Activated naive CD4-positive, alpha-beta T cell treated with anti-CD3 and anti-CD28 coated beads, Interleukin-2, amount 10 ng/mL, durations not matched to agents 7 days and 5 days (primary cell): Measurements from ENCODE around the gene LYSMD4.

Experiments used
- CTCF ChIA-PET: fragments of 350-600 bp; sonication (Branson Sonifier 250); formaldehyde crosslinking; loops from one replicate; lab custom pipeline; 2021; ENCODE audit warnings: antibody characterized with exemption; lab: Charles Lee
- DNase-seq: peaks from one replicate; pipeline ENCODE4 v3.0.0-alpha.2; 2020
- H3K27ac Mint-ChIP-seq: one replicate; pipeline ENCODE4 v1.8.0; 2021; ENCODE audit warnings: mild to moderate bottlenecking, moderate library complexity, mixed read lengths
- H3K27me3 Mint-ChIP-seq: one replicate; pipeline ENCODE4 v1.8.0; 2021; ENCODE audit warnings: mild to moderate bottlenecking, mixed read lengths
- H3K36me3 Mint-ChIP-seq: one replicate; pipeline ENCODE4 v1.8.0; 2021; ENCODE audit warnings: mixed read lengths
- H3K4me1 Mint-ChIP-seq: one replicate; pipeline ENCODE4 v1.8.0; 2021; ENCODE audit warnings: mixed read lengths
- H3K4me3 Mint-ChIP-seq: one replicate; pipeline ENCODE4 v1.8.0; 2021; ENCODE audit warnings: mild to moderate bottlenecking, moderate library complexity, mixed read lengths
- H3K9me3 Mint-ChIP-seq: one replicate; pipeline ENCODE4 v1.8.0; 2021; ENCODE audit warnings: mixed read lengths

LYSMD4 gene

DNA sequence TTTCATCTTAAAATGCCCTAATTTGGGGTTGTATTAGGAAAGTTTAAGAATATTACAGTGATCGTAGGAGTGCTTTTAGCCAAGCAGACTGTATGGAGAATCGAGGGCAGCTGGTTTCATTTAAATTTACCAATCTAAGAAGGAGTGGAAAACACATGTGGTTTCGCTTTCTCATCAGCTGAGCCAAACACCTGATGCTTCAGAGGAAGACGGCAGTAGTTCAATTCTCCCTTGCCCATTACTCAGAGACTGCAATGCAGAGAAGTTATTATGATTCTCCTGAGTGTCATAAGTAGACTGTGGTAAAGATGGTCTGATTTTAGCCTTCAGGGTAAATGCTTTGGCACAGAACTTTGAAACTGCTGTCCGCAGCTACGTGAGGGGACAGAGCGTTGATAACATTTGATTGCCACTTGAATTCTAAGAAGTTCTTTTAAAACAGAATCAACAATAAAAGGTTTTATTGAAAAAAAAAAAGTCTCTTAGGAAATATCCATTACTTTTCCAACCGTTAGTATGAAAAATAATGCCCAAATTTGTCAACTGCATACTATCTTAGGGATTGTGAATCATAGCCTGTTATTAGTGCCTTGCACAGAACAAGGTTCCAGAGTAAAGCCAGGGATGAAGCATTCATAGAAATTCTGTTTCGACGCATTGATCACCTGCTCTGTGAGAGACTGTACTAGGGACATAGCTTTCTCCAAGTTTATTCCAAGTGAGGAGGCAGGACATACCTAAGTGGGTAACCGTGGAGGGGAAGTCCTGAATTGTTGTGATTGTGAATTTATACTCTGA is 25.6 kb downstream of the LYSMD4 start:
- peaks cover 55% of the 10 kb centered on the region for H3K4me1 Mint-ChIP-seq
- CTCF ChIA-PET, result interaction anchor here (0.6 to 2.3 kb wide), 8 partner anchors 10 to 435 kb away, joined by 3 to 10 read pairs (median 4); no protein-coding TSS in a partner anchor
- H3K4me3 Mint-ChIP-seq, result peak overlapping the region; percentile 63
- no peaks in the 10 kb centered on the region for H3K27me3 Mint-ChIP-seq
- H3K9me3 Mint-ChIP-seq, result no peaks in the 10 kb centered on the region
- DNase-seq, result peak; percentile 67
- H3K27ac Mint-ChIP-seq, result peak overlapping the region; percentile 90
- H3K36me3 Mint-ChIP-seq, result peaks cover 29% of the 10 kb centered on the region

DNA sequence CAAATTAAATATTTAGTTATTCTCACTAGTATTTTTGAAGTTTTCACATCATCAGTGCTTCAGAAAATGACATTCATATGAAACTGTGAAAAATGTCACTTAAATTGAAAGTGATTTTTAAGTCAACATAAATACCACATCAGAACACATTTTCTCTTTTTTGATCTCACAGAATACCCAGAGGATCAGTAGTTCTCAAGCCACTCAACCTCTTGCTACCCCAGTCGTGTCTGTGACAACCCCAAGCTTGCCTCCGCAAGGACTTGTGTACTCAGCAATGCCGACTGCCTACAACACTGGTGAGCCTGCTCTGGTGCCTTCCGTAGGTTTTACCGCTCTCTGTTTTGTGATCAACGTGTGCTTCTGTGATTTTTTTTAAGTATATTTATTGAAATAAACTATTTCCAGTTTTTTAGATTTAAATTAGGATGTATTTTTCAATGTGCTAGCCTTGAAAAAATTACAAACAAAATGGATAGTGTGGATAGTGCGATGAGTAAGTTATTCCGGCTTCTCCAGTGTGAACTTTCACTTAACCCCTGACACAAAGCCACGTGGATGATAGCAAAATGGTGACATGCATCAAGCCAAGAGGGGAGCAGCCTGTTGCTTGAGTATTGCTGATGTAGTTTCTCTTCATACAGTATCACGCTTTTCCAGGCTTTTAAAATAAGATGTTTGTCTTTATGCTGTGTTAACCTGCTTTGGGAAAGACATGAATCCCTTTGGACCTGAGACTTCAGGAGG is 26.5 kb downstream of the LYSMD4 start:
- CTCF ChIA-PET, result interaction anchor here (1.1 to 2.3 kb wide), 5 partner anchors 26 to 434 kb away, joined by 3 to 10 read pairs (median 4); no protein-coding TSS in a partner anchor
- Mint-ChIP-seq H3K4me3 (peak overlapping the region; percentile 63), H3K36me3 (peaks cover 23% of the 10 kb centered on the region), H3K9me3 (no peaks in the 10 kb centered on the region), H3K27ac (peak overlapping the region; percentile 90), H3K27me3 (no peaks in the 10 kb centered on the region), H3K4me1 (peaks cover 51% of the 10 kb centered on the region)
- peak; percentile 74 for DNase-seq

DNA sequence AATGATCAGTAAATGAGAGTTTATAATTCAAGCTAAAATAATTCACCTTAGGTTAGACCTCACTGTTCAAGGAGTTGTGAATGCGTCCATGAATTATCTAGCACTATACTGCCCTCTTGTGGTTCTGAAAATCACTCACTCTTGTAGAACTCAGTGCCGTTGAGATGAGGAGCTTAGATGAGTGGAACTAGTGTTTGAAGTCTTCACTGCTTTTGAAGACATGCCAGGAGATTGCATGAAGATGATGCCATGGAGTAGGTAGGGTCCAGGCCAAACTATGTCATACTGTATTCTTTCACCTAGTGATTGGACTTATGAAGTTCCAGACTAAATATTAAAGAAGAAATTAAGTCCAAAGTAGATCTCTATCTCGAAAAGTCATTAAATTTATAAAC is 28.8 kb downstream of the LYSMD4 start:
- Mint-ChIP-seq H3K27me3 (no peaks in the 10 kb centered on the region), H3K4me1 (peaks cover 51% of the 10 kb centered on the region), H3K27ac (no peak overlapping the region), H3K4me3 (no peak overlapping the region), H3K9me3 (no peaks in the 10 kb centered on the region), H3K36me3 (peaks cover 12% of the 10 kb centered on the region)
- CTCF ChIA-PET, result interaction anchor here (0.6 to 4.5 kb wide), 50 partner anchors 8 to 497 kb away, joined by 3 to 99 read pairs (median 4); partner anchors contain the start of genes LYSMD4 and MEF2A
- no peak for DNase-seq

DNA sequence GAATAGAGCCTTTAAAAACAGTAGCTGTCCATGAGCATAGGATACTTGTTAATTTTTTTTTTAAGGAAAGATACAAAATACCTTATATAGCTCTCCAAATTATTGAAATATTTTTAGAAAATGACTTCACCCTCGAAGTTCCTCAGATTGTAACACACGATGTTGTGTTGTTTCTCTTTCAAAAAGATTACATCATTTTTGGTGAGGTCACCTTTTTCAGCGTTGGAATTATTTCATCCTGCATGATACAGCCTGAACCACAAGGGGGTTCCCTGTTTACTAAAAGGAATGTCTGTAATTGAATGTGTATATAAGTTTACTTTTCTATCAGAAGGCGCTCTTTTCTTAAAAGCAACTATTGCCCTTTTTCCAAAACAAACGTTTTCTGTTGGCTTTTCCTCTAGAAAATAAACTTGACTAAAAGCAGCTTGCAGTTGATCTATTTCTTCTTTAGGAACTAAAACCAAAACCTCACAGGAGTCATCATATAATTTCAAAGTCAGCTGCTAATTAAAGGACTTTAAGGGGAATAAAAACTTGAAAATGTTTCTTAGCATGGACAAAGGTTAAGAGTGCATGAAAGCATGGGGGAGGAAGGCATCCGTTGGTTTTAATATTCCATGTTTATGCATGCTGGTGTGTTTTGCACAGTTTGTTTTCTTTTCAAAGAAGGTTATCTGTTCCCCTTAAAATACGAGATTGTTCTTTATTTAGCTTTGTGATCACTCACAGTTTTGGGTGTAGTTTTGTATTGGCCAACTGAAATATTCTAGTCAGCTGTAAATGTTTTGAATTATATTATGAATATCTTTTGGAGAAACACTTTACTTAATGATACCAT is 29.4 kb downstream of the LYSMD4 start:
- CTCF ChIA-PET, result interaction anchor here (0.6 to 4.5 kb wide), 47 partner anchors 9 to 497 kb away, joined by 3 to 99 read pairs (median 5); partner anchors contain the start of genes LYSMD4 and MEF2A
- Mint-ChIP-seq H3K36me3 (peaks cover 7% of the 10 kb centered on the region), H3K4me1 (peaks cover 48% of the 10 kb centered on the region), H3K9me3 (no peaks in the 10 kb centered on the region), H3K27ac (peak overlapping the region; percentile 24), H3K27me3 (no peaks in the 10 kb centered on the region), H3K4me3 (no peak overlapping the region)
- no peak for DNase-seq

- Mint-ChIP-seq H3K27ac (peak overlapping the region; percentile 24), H3K4me3 (no peak overlapping the region), H3K27me3 (no peaks in the 10 kb centered on the region), H3K4me1 (peaks cover 41% of the 10 kb centered on the region), H3K9me3 (no peaks in the 10 kb centered on the region), H3K36me3 (peaks cover 2% of the 10 kb centered on the region)
- CTCF ChIA-PET, result interaction anchor here (0.7 to 4.5 kb wide), 15 partner anchors 10 to 436 kb away, joined by 3 to 99 read pairs (median 11); partner anchors contain the start of genes LYSMD4 and MEF2A
- no peak for DNase-seq
Observed at GRCh38 chr15:99702895-99703602, 30.2 kb downstream of the LYSMD4 start.

- Mint-ChIP-seq H3K36me3 (peaks cover 35% of the 10 kb centered on the region), H3K4me1 (no peaks in the 10 kb centered on the region), H3K27ac (no peak overlapping the region), H3K27me3 (no peaks in the 10 kb centered on the region), H3K4me3 (no peak overlapping the region), H3K9me3 (no peaks in the 10 kb centered on the region)
- CTCF ChIA-PET, result no interaction called here
- DNase-seq, result no peak
Observed at GRCh38 chr15:99696096-99696495, 37.1 kb downstream of the LYSMD4 start.

DNA sequence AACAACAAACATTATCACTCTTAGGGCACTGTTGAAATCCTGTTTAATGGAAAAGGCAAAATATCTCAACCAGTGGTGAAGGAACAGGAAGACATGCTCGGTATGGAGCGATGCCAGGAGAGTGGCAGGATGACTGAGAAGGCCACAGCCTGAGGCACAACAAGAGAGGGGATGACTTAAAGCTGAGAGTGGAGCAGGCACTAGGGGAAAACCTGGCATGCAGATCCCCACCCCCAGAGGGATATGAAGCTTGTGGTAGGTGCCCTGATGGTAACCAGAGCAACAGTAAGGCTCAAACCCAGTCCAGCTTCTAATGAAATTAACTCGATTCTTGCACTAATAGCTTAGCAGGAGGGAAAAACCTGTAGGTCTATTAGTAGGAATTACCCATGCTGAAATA is 40.4 kb downstream of the LYSMD4 start:
- Mint-ChIP-seq H3K27me3 (no peaks in the 10 kb centered on the region), H3K9me3 (no peaks in the 10 kb centered on the region), H3K36me3 (peaks cover 57% of the 10 kb centered on the region), H3K27ac (no peak overlapping the region), H3K4me3 (no peak overlapping the region), H3K4me1 (peaks cover 2% of the 10 kb centered on the region)
- DNase-seq, result no peak
- CTCF ChIA-PET, result interaction anchor here (0.9 to 1.3 kb wide), 2 partner anchors 12 to 24 kb away, joined by 3 to 4 read pairs; no protein-coding TSS in a partner anchor

DNA sequence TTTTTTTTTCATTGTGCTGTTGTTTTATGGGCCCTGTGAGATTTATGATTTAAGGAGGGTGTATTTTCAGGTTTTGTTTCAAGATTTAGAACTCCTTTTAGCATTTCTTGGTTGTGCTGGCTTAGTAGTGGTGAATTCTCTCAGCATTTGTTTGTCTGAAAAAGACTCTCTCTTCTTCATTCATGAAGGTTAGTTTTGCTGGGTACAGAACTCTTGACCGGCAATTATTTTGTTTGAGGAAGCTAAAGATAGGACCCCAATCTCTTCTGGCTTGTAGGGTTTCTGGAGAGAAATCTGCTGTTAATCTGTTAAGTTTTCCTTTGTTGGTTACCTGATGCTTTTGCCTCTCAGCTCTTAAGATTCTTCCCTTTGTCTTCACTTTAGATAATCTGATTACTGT is 46.9 kb downstream of the LYSMD4 start:
- H3K27me3 Mint-ChIP-seq, result no peaks in the 10 kb centered on the region
- no peak for DNase-seq
- H3K27ac Mint-ChIP-seq, result no peak overlapping the region
- H3K4me3 Mint-ChIP-seq, result no peak overlapping the region
- CTCF ChIA-PET, result no interaction called here
- H3K4me1 Mint-ChIP-seq, result peaks cover 29% of the 10 kb centered on the region
- H3K36me3 Mint-ChIP-seq, result peaks cover 70% of the 10 kb centered on the region
- H3K9me3 Mint-ChIP-seq, result peaks cover 29% of the 10 kb centered on the region

DNA sequence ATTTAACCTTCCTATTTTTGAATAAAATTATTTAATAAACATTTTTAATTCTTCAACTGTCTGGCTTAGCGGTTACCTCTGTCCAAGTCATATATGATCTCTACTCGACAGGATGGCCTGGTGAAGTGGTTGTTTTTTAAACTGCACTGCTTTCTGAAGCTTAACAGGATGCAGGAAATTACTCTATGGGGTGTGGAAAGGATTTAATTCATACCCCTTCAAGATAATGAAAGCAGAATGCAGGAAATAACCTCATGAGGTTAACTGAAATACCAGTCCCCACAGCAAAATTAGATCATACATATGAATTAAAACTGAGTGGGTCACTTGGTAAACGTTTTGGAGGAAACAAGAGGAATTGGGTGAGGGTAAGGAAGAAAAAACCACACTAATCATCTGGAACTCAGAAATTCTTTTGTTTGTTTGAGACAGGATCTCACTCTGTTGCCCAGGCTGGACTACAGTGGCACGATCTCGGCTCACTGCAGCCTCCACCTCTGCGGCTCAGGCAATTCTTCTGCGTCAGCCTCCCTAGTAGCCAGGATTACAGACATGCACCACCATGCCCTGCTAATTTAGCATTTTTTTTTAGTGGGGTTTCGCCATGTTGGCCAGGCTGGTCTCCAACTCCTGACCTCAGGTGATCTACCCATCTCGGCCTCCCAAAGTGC is 50.1 kb downstream of the LYSMD4 start:
- no peak for DNase-seq
- peaks cover 32% of the 10 kb centered on the region for H3K4me1 Mint-ChIP-seq
- no peak overlapping the region for H3K4me3 Mint-ChIP-seq
- CTCF ChIA-PET, result interaction anchor here (1.0 to 1.4 kb wide), 2 partner anchors 19 to 21 kb away, joined by 3 to 4 read pairs; no protein-coding TSS in a partner anchor
- H3K27me3 Mint-ChIP-seq, result no peaks in the 10 kb centered on the region
- H3K9me3 Mint-ChIP-seq, result peaks cover 29% of the 10 kb centered on the region
- H3K27ac Mint-ChIP-seq, result peak overlapping the region; percentile 88
- peaks cover 73% of the 10 kb centered on the region for H3K36me3 Mint-ChIP-seq

DNA sequence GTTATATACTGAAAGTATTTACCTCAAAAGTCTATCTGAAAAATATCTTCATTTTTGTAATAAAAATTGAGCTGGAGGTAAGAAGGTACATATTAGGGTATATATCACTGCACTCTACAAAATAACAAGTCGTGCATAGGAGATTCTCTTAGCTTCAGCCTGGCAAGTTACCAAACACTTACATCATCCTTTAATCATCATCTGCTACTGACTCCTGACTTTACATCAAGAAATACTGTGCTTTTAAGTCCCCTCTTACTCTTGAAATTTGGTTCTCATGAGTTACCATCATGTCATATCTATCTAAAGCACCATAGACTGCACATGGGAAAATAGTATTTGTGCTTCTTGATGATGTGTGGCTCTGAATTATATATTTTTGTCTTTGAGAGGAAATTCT is 50.8 kb downstream of the LYSMD4 start:
- Mint-ChIP-seq H3K27me3 (no peaks in the 10 kb centered on the region), H3K4me1 (peaks cover 32% of the 10 kb centered on the region), H3K4me3 (no peak overlapping the region), H3K36me3 (peaks cover 73% of the 10 kb centered on the region), H3K27ac (peak overlapping the region; percentile 29), H3K9me3 (peaks cover 29% of the 10 kb centered on the region)
- DNase-seq, result no peak
- CTCF ChIA-PET, result interaction anchor here (1.0 to 1.4 kb wide), 2 partner anchors 20 to 22 kb away, joined by 3 to 4 read pairs; no protein-coding TSS in a partner anchor

DNA sequence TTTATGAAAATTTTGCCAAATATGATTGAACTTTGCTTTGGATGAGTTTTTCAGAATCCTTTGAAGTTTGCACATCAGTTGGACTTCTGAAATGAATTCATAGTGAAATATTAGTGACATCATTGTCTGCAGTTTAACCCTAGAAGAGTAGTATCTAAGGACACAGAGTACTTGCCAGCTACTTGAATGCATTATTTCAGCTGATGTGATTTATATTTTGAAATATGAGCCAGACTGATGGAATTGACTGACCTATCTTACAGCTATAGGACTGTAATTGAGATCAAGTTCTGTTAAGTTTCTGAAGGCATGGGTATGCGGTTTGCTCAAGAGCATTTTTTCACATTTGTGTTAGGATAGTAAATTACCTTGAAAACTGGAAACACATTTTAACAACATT is 51.2 kb downstream of the LYSMD4 start:
- Mint-ChIP-seq H3K4me3 (no peak overlapping the region), H3K27ac (peak overlapping the region; percentile 19), H3K27me3 (no peaks in the 10 kb centered on the region), H3K9me3 (peaks cover 29% of the 10 kb centered on the region), H3K4me1 (peaks cover 32% of the 10 kb centered on the region), H3K36me3 (peaks cover 74% of the 10 kb centered on the region)
- CTCF ChIA-PET, result no interaction called here
- no peak for DNase-seq

DNA sequence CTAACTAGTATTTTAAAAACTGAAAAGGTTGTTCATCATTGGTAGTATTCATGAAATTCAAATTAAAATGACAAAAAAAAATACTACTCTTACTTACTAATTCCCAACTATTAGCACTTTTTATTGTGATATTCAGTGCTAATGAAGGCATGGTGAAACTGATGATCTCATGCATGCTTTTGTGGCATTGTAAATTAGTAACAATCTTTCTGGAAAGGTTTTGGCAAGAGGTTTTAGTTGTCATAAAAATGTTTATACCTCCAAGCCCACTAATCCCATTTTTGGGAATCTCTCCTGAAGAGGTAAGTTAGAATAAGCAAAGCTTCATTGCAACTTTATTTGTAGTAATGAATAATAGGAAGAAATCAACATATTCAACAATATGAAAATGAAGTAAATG is 53.0 kb downstream of the LYSMD4 start:
- no peaks in the 10 kb centered on the region for H3K27me3 Mint-ChIP-seq
- H3K4me3 Mint-ChIP-seq, result no peak overlapping the region
- H3K9me3 Mint-ChIP-seq, result peaks cover 16% of the 10 kb centered on the region
- CTCF ChIA-PET, result no interaction called here
- H3K4me1 Mint-ChIP-seq, result peaks cover 32% of the 10 kb centered on the region
- no peak overlapping the region for H3K27ac Mint-ChIP-seq
- peaks cover 72% of the 10 kb centered on the region for H3K36me3 Mint-ChIP-seq
- DNase-seq, result no peak
